GM12878 (cell line): ENCODE results near the gene TBC1D5. TPM values are rescaled to one million over a fixed set of nuclear protein-coding genes. Genes with fewer than 3 reads are reported as not detected.

Experiments
- ATAC-seq: fragments of 200-7000 bp; cut with Tn5 transposase; 3 replicates; pipeline ENCODE4 v1.9.1; 2020; ENCODE audit warnings: mild to moderate bottlenecking, moderate library complexity
- BruUV-seq: library from RNA; stranded (reverse); fragments of 400-500 nt; replicated peaks from 2 replicates; lab custom pipeline; 2021; lab: Mats Ljungman, UMichigan
- CTCF ChIA-PET: fragments of 300-600 bp; sonication (Branson Sonifier 250); formaldehyde crosslinking; extraction: SDS; loops from one replicate; lab custom pipeline; 2021; ENCODE audit warnings: inconsistent platforms; lab: Yijun Ruan, JAX
- POLR2A ChIA-PET: fragments of 350-600 bp; formaldehyde crosslinking; extraction: SDS; loops from one replicate; lab custom pipeline; 2021; ENCODE audit warnings: inconsistent platforms; lab: Charles Lee
- RAD21 ChIA-PET: fragments of 300-600 bp; sonication (Branson Sonifier 250); formaldehyde crosslinking; loops from one replicate; lab custom pipeline; 2023; ENCODE audit warnings: antibody characterized with exemption; ENCODE audit not compliant: unreplicated experiment; lab: Charles Lee
- SMC1A ChIA-PET: fragments of 300-600 bp; sonication (Branson Sonifier 250); formaldehyde crosslinking; loops from one replicate; lab custom pipeline; 2023; ENCODE audit not compliant: unreplicated experiment, uncharacterized antibody; lab: Charles Lee
- DNase-seq: peaks from one replicate; pipeline ENCODE4 v3.0.0-alpha.2; 2011; ENCODE audit warnings: low read depth, low spot score
- FAIRE-seq: peaks from 3 replicates; lab custom pipeline; 2011; peaks lifted over from hg19 to GRCh38; lab: Jason Lieb, UNC
- H2AFZ ChIP-seq: 2 replicates; pipeline ENCODE4 v1.6.0; 2011; ENCODE audit warnings: low read depth, low read length, control low read depth; ENCODE audit not compliant: control insufficient read depth
- H3K27ac ChIP-seq: 2 replicates; pipeline ENCODE4 v1.5.1; 2011; ENCODE audit warnings: control low read depth; ENCODE audit not compliant: control insufficient read depth, insufficient read depth
- H3K27me3 ChIP-seq, 2 experiments: replicated peaks in 1 of 2; 2 replicates each; pipeline versions ENCODE4 v1.6.0 to v1.6.1; 2011; ENCODE audit warnings: low read length in 1 of 2; ENCODE audit not compliant: control insufficient read depth in 2 of 2, insufficient read depth in 2 of 2
- H3K36me3 ChIP-seq, 2 experiments: 2 replicates each; pipeline ENCODE4 v1.5.1; 2011; ENCODE audit warnings: low read length in 1 of 2; ENCODE audit not compliant: control insufficient read depth in 2 of 2, insufficient read depth in 2 of 2
- H3K4me1 ChIP-seq: 2 replicates; pipeline ENCODE4 v1.6.1; 2011; ENCODE audit warnings: mild to moderate bottlenecking, low read length, moderate library complexity, mixed read lengths; ENCODE audit not compliant: control insufficient read depth, insufficient read depth
- H3K4me2 ChIP-seq: 2 replicates; pipeline ENCODE4 v1.6.0; 2011; ENCODE audit warnings: control low read depth; ENCODE audit not compliant: control insufficient read depth, insufficient read depth
- H3K4me3 ChIP-seq: fragments of 200-600 bp; sonication (generic); 2 replicates; pipeline ENCODE4 v1.5.1; 2016
- H3K79me2 ChIP-seq: 2 replicates; pipeline ENCODE4 v1.6.0; 2011; ENCODE audit warnings: low read length; ENCODE audit not compliant: control insufficient read depth, insufficient read depth
- H3K9ac ChIP-seq: 2 replicates; pipeline ENCODE4 v1.8.0; 2011; ENCODE audit warnings: low read length, control low read depth, mixed read lengths; ENCODE audit not compliant: control insufficient read depth, insufficient read depth
- H3K9me3 ChIP-seq: replicated peaks from 3 replicates; pipeline ENCODE4 v1.5.1; 2011; ENCODE audit warnings: mild to moderate bottlenecking, low read length; ENCODE audit not compliant: control insufficient read depth, insufficient read depth
- H4K20me1 ChIP-seq: 2 replicates; pipeline ENCODE4 v1.6.0; 2011; ENCODE audit not compliant: control insufficient read depth, insufficient read depth
- ASH2L ChIP-seq: fragments of 300-600, 200-600 bp; sonication (generic); IDR thresholded peaks from 2 replicates; pipeline ENCODE4 v1.6.1; 2017; ENCODE audit warnings: low read depth, mild to moderate bottlenecking, borderline replicate concordance
- BCL11A ChIP-seq: IDR thresholded peaks from 2 replicates; pipeline ENCODE4 v1.6.1; 2011; ENCODE audit warnings: low read depth, low read length
- FOS ChIP-seq: IDR thresholded peaks from 3 replicates; pipeline ENCODE4 v1.6.1; 2011; ENCODE audit warnings: borderline replicate concordance; ENCODE audit not compliant: insufficient read length; ENCODE audit errors: extremely low read depth
- IKZF1 ChIP-seq: fragments of 450-650 bp; conservative IDR thresholded peaks from 2 replicates; pipeline ENCODE4 v1.6.1; 2017; ENCODE audit warnings: antibody characterized with exemption, mild to moderate bottlenecking
- IKZF2 ChIP-seq, 2 experiments: fragments of 450-650 bp; IDR thresholded peaks; 2 replicates each; pipeline ENCODE4 v1.6.1; 2017; ENCODE audit warnings: mild to moderate bottlenecking in 2 of 2, moderate library complexity in 2 of 2
- IRF3 ChIP-seq: fragments of 450-650 bp; IDR thresholded peaks from 2 replicates; pipeline ENCODE4 v1.6.1; 2014; ENCODE audit warnings: mild to moderate bottlenecking
- IRF4 ChIP-seq: IDR thresholded peaks from 2 replicates; pipeline ENCODE4 v1.6.1; 2011; ENCODE audit warnings: low read depth, low read length
- JUNB ChIP-seq: IDR thresholded peaks from 2 replicates; pipeline ENCODE4 v1.6.1; 2016; ENCODE audit warnings: antibody characterized with exemption, mild to moderate bottlenecking
- MTA2 ChIP-seq: fragments of 450-650 bp; IDR thresholded peaks from 2 replicates; pipeline ENCODE4 v1.6.1; 2016; ENCODE audit warnings: low read depth, mild to moderate bottlenecking, moderate library complexity
- SPI1 ChIP-seq: IDR thresholded peaks from 2 replicates; pipeline ENCODE4 v1.6.1; 2011; ENCODE audit warnings: low read depth, mild to moderate bottlenecking, low read length, moderate library complexity, borderline replicate concordance; ENCODE audit not compliant: insufficient read depth
- ZNF622 ChIP-seq: fragments of 450-650 bp; IDR thresholded peaks from 2 replicates; pipeline ENCODE4 v1.6.1; 2017; ENCODE audit warnings: mild to moderate bottlenecking, inconsistent platforms
- WGBS: methylation state at CpG from one replicate; pipeline ENCODE4 v1.1.6; 2016; ENCODE audit warnings: low lambda C conversion rate; ENCODE audit not compliant: insufficient replicate concordance, insufficient coverage; ENCODE audit errors: missing lambda C conversion rate; 5-methylcytosine and 5-hydroxymethylcytosine counted together
- in situ Hi-C: fragments of 300-500 bp; cut with MboI; formaldehyde crosslinking; loops from 9 replicates; pipeline ENCODE4 v1.14.3; 2018; ENCODE audit warnings: mixed read lengths
- intact Hi-C: fragments of 100-400 bp; cut with micrococcal nuclease; formaldehyde crosslinking; loops from one replicate; pipeline ENCODE4 v1.14.2; 2022; ENCODE audit not compliant: unreplicated experiment
- polyA plus RNA-seq, 11 experiments: library from polyadenylated mRNA; depleted of rRNA in 4 of 11; unstranded in 6 of 11; stranded (reverse) in 5 of 11; fragments of >200 nt; fragmentation: Nextera tagmentation in 4 of 11; fragmentation: Illumina TruSeq in 1 of 11; extraction: Ambion mirVana in 4 of 11; extraction: Trizol in 1 of 11; gene quantifications; 1 replicate in 1 of 11; 2 replicates in 10 of 11; pipeline versions ENCODE4 v1.2.1 to v1.2.3, GENCODE V29; 2011 to 2016; ENCODE audit warnings: inconsistent platforms in 2 of 11, missing spikeins in 2 of 11, low read depth in 1 of 11
- total RNA-seq, 4 experiments: library from RNA; depleted of rRNA in 3 of 4; stranded (reverse); fragments of >200 nt in 3 of 4; fragmentation: Illumina TruSeq in 1 of 4; extraction: Trizol in 1 of 4; gene quantifications; 2 replicates each; pipeline versions ENCODE4 v1.2.1 to v1.2.3, GENCODE V29; 2013 to 2021

Gene TBC1D5
- total and polyA plus RNA-seq, 10 of the 15 experiments (the other 5 are each of a cell fraction or from before 2014, with no cell fraction given), result 5.5 to 61.0 (median 43.8) TPM

GRCh38 chr3:17149076-17149475 lies 593.4 kb downstream of the TBC1D5 start (continued):
- TF ChIP-seq SPI1, result no peak
- no peak for TF ChIP-seq IRF3

GRCh38 chr3:17144665-17144993 lies 597.8 kb downstream of the TBC1D5 start:
- POLR2A ChIA-PET, result no interaction called here
- intact Hi-C loops, result loop anchor here (5.0 kb wide), 1 partner anchor 542 kb away; no protein-coding TSS in a partner anchor

More at GRCh38 chr3:17144665-17144993, 597.8 kb downstream of the TBC1D5 start:
- Histone ChIP-seq H2AFZ (no peak overlapping the region), H3K4me2 (no peak overlapping the region), H3K4me3 (no peak overlapping the region), H3K4me1 (peaks cover 12% of the 10 kb centered on the region), H4K20me1 (no peaks in the 10 kb centered on the region), H3K36me3 (no peaks in the 10 kb centered on the region), H3K79me2 (no peaks in the 10 kb centered on the region), H3K27ac (no peak overlapping the region), H3K9me3 (no peaks in the 10 kb centered on the region; the same call in 2 of the 3 replicates), H3K9ac (no peak overlapping the region), H3K27me3 (no peaks in the 10 kb centered on the region)
- 82% methylated on average over 7 of the region's 7 CpGs for WGBS
- FAIRE-seq (no peak), DNase-seq (no peak), ATAC-seq (peak; percentile 37)
- SMC1A ChIA-PET, result no interaction called here
- TF ChIP-seq JUNB (peak; percentile 78; the same call in 1 of the 2 replicates), ZNF622 (no peak), FOS (no peak), IRF4 (peak; percentile 82; the same call in 1 of the 2 replicates), MTA2 (0 out of 2 replicates have a peak, but pooled peaks have one; percentile 17), IKZF2 (IDR thresholded peaks at IDR 0.05) (peak in 1 of 2 experiments; percentile 16; a peak in 1 of 4 replicates), IKZF1 (0 out of 2 replicates have a peak, but pooled peaks have one; percentile 7), ASH2L (no peak), BCL11A (peak; percentile 45; the same call in 1 of the 2 replicates)
- RAD21 ChIA-PET, result interaction anchor here (1.4 kb wide), 1 partner anchor 10 kb away, joined by 4 read pairs; no protein-coding TSS in a partner anchor
- no TSS peak for BruUV-seq
- CTCF ChIA-PET, result interaction anchor here (1.4 kb wide), 1 partner anchor 548 kb away, joined by 4 read pairs; no protein-coding TSS in a partner anchor
- in situ Hi-C loops, result no loop called here
